M059J (cell line): ENCODE data around the gene TFDP2. TPM values are rescaled to one million over a fixed set of nuclear protein-coding genes. Genes with fewer than 3 reads are reported as not detected.
"Not testable (repeated sequence)": the region's sequence is repeated elsewhere in the genome, so short reads cannot be mapped to it uniquely, and the experiment has no call there.

ENCODE experiments used
- DNase-seq: peaks from one replicate; pipeline ENCODE4 v3.0.0-alpha.2; 2012; ENCODE audit warnings: low read depth
- total RNA-seq: library from RNA; depleted of rRNA; stranded (reverse); fragments of >200 nt; shearing (Covaris generic); gene quantifications from 2 replicates; pipeline ENCODE4 v1.2.3, GENCODE V29; 2014

The TFDP2 gene
- total RNA-seq, 1 experiment from 2014 or later = 91.1 TPM

DNA sequence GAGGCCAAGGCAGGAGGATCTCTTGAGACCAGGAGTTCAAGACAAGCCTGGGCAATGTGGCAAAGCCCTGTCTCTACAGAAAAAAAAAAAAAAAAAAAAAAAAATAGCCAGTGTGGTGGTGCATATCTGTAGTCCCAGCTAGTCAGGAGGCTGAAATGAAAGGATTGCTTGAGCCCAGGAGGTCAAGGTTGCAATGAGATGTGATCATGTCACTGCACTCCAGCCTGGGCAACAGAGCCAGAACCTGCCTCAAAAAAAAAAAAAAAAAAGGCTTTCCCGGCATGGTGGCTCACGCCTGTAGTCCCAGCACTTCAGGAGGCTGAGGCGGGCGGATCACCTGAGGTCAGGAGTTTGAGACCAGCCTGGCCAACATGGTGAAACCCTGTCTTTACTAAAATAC lies 73.7 kb downstream of the TFDP2 start:
- DNase-seq = not testable (repeated sequence)

DNA sequence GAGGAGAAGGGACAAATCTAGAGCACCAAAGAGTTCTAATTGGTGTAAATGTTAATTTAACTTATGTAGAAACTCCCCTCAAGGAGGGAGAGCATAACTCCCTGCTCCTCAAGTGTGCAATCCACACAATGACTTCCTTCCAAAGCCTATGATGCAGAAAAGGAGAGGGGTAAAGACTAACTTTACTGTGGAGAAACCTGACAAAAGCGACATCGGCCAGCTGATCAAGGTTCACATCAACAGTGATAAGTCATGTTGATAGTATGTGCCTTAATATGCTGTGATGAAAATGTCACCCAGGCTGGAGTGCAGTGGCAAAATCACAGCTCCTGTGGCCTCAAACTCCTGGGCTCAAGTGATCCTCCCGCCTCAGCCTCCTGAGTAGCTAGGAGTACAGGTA lies 76.5 kb downstream of the TFDP2 start:
- no peak for DNase-seq

DNA sequence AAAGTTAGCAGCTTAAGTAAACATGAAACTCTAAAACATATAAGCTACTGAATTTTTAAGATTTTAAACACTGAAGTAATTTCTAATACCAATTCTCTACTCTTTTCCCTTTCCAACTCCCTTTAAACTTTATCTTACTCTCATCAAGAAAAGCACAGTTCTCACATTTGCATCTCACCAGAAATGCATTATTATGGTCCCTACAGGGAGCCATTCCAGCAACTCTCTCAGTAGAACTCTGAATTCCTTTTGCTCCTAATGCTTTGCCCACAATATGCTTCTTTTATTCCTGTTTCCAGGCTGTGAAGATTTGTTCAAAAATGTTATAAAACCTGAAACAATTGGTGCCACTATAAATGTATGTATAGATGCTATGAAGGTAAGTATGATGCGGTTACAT lies 83.4 kb downstream of the TFDP2 start:
- DNase-seq = no peak

DNA sequence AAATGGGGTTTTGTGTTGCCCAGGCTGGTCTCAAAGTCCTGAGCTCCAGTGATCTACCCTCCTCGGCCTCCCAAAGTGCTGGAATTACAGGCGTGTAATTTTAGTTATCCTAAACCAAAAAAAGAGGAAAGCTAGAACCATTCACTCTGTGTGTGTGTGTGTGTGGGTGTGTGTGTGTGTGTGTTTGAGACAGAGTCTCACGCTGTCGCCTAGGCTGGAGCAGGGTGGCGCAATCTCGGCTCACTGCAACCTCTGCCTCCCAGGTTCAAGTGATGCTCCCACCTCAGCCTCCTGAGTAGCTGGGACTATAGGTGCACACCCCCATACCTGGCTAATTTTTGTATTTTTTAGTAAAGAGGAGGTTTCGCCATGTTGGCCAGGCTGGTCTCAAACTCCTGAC lies 84.0 kb downstream of the TFDP2 start:
- no peak for DNase-seq

DNA sequence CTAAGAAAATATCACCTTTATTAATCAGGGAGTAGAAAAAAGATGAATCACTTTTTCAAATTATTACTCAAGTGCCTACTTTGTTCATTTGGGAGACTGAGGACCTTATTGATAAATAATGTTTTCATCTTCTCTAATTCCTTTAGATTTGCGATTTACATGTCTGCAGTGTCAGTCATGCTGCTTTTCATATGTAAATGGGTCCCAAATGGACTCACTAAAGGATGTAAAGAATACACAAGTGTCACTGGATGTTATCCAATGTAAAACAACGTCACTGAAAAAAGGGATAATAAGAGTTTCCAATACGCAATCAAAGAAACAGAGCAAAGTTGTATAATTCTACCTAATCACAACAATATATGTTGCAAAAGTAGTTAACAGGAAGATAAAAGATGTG lies 84.9 kb downstream of the TFDP2 start:
- no peak for DNase-seq

DNA sequence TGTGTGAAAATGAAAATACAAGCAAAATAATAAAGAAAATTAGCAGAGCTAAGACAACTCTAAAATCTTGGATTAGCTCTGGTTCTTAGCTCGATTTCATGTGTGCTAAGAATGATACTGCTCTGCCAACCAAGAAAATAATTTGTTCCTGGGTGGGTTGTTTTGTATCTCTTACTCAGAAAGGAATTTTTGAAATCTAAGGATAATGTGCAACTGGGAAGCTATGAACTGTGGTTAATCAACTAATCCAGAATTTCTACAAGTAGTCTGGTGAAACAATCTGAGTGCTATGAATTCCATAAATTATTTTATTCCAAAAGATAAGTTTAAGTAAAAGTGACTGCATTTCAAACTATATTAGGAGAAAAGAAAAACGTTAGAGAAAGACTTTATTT lies 92.0 kb downstream of the TFDP2 start:
- DNase-seq = no peak

DNA sequence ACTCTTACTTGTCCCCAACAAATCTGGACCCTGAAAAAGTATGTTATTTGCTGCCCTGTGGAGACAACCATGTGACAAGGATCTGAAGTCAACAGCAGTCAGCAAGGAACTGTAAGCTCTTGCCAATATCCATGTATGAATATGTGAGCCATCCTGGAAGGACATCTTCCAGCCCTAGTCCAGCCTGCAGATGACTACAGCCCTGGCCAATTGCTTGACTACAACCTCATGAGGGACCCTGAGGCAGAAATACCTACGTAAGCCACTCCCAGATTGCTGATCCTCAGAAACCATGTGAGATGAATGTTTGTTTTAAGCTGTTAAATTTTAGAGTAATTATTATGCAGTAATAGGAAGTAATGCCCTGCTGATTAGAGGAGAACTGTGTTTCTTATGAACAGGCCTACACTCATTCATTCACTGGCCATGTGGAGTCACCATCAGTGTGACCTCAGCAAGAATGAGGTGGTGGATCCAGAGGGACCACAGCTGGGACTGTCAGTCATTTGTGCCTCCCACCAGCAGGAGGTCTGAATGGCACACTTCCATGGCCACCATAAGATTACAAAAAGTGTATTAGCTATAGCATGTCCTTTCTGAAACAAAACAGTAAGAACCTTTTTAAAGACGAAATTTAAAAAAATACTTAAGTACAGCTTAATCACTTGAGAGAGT lies 92.6 kb downstream of the TFDP2 start:
- no peak for DNase-seq

DNA sequence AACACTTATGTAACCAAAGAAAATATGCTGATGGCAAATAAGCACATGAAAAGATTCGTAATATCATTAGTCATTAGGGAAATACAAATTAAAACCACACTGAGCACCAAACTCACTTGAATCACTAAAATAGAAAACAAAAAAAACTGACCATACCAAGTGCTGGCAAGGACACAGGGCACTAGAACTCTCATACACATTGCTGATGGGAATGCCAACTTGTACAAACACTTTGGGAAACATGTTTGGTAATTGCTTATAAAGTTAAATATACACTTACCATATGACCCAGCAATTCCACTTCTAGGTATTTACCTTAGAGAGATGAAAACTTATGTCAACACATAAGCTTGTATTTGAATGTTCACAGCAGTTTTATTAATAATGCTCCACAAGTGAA lies 95.5 kb downstream of the TFDP2 start:
- no peak for DNase-seq

DNA sequence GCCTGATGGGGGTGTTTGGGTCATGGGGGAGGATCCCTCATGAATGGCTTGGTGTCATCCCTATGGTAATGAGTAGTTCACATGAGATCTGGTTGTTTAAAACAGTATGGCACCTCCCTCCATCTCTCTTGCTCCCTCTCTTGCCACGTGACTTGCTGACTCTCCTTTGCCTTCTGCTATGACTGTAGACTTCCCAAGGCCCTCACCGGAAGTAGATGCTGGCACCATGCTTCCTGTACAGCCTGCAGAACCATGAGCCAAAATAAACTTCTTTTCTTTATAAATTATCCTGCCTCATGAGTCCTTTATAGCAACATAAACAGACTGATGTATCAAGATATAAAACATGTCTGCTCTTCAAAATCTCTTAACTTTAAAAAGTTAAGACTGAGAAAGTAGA lies 96.1 kb downstream of the TFDP2 start:
- no peak for DNase-seq

DNA sequence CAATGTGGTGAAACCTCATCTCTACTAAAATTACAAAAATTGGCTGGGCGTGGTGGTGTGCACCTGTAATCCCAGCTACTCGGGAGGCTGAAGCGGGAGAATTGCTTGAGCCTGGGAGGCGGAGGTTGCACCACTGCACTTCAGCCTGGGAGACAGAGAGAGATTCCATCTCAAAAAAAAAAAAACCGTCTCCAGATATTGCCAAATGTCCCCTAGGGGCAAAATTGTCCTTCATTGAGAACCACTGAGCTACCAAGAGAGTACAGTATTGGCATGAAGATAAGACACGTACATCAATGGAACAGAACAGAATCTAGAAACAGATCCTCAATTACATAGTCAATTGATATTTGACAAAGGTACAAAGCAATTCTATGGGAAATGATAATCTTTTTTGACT lies 98.0 kb downstream of the TFDP2 start:
- DNase-seq = no peak

DNA sequence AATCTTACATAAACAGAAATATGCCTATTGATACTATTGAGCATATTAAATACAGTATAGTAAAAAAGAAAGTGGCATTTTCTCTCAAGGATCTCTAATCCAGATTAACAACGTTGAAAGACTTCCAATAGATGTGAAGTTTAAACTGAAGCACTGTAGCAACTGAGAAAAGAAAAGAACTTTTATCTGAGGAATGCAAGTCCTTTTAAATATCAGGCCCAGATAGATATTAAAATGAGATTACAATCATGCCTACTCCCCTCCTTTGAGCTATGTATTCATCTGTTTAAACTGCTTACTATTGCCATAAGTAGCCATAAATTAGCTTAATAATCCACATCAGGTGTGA lies 102.3 kb downstream of the TFDP2 start:
- no peak for DNase-seq

DNA sequence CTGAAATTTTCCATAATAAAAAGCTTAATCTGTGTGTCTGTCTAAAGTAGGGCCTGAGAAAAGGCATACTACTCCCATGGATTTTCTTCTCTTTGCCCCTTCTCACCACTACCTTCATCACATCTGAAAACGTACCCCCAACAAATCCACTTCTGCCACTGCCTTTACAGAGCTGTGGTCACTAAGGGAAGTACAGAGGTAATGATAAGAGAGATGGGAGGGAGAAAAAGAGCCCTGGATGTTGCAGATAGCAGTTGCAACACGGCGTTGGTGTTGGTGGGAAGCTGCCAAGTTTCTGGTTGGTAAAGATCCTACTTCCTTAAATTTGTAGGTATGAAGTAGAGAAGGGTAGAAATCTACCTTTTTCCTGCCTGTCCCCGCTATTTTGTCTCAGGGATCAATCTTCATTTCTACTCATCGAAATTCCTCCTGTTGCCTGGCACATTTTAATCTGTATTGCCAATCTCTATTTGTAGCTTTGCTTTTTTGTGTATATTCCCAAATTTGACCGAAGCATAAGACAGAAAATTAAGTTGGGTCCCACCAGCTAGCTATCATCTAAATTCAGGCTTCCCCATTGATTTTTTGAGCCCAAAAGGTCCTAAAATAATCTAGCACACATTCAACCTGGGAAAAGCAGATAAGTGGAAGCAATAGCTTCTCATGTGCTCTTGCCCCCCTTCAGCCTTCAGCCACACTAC lies 102.9 kb downstream of the TFDP2 start:
- DNase-seq = no peak

DNA sequence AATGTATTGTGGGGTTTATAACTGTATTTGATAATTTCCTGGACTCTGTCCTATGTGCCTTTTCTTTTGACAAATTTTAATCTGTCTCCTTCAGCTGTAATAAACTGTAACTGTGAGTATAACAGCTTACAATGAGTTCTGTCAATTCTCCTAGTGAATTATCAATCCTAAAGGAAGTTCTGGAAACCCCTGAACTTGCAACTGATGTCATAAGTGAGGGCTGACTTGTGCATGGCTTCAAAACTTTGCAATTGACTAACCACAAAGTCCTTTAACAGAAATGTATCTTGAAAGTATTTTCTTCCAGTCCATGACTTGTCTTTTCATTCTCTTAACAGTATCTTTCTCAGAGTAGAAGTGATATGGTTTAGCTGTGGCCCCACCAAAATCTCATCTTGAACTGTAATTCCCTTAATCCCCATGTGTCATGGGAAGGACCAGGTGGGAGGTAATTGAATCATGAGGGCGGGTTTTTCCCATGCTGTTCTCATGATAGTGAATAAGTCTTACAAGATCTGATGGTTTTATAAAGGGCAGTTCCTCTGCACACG lies 108.3 kb downstream of the TFDP2 start:
- DNase-seq = no peak

DNA sequence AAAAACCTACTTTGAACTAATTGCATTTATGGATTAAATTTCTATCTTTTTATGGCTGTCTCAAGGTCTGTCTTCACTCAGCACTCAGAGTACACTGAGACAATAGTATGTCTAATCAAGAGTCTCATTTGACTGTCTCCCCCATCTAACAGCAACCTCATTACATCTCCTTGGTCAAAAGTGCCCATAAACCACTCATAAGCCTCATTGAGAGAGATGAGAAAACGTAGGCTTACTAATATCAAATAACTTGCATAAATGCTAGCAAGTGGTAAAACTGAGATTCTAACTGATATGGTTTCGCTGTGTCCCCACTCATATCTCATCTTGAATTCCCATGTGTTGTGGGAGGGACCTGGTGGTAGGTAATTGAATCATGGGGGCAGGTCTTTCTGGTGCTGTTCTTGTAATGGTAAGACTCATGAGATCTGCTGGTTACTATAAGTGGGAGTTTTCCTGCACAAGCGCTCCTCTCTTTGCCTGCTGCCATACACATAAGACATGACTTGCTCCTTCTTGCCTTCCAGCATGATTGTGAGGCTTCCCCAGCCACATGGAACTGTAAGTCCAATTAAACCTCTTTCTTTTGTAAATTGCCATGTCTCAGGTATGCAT lies 113.9 kb downstream of the TFDP2 start:
- DNase-seq = no peak

DNA sequence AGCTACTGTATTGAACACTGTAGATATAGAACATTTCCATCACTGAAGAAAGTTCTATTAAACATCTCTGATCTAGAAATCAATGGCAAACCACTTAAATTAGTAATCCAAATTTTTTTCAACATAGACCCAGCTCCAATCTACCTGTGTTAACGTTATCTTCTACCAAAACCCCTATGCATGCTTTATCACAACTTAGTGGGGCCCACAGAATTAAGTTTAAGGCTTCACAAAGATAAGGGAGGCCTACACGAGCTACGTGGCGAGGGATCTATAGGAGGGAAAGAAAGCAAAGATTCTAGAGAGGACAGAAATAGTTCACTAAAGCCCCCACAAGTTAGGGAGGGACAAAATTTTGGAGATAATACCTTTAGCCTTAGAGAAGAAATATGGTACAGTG lies 116.1 kb downstream of the TFDP2 start:
- no peak for DNase-seq

DNA sequence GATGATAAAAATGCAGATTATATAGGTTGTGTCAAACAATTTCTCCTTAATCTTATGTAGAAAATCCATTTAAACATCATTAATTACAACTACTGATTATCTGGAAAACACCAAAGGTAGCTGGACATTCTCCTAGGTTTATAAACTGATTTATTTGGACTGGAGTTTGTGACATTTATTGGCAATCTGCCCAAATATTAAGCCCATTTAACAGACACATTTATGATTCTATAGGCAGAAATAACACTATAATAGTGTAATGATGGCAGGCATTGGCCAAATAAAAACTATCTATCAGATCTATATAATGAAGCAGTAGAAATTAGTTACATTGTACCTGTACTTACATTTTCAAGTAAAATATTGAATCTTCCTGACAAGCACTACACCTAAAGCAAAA lies 117.8 kb downstream of the TFDP2 start:
- DNase-seq = no peak

DNA sequence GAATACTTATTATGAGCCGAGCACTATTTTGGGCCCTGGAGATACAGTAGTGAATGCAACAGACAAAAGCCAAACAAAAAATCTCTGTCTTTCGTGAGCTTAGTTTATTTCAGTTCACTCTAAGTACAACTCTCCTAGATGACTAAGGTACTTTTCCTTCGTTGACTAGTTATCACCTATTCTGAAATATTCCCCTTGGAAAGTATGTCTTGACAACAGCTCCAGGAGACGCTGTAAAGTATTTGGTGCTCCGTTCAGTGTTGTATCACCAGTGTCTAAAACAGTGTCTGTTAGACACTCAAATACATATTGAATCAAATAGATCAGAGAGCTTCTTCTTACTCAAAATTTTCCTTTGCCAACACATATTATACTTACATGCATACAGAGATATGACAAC lies 119.6 kb downstream of the TFDP2 start:
- DNase-seq = no peak

DNA sequence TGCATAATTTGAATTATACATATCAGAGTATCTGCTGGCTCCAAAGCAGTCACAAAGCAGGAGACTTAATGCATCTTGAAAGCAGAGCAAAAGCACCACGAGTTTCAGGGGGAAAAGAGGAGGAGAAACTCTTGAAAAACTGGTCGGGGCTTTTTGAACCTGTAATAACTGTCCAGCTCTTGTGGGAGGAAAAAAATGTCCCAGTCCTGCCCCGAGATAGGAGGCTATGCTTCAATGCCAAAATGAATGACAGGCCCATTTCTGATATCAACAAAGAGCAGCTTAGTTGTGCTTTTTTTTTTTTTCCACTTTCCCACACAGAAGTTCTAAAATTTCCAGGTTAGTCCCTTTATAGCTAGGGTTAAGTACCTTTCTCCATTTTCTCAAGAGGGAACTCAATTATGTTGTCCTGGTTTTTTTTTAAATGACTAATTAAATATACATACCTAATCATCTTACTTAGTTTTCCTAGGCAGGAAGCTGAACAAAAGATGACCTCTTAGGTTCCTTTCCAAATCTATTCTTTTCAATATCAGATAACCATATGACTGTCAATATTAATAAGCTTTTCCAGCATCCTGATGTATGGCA lies 120.2 kb downstream of the TFDP2 start:
- no peak for DNase-seq

DNA sequence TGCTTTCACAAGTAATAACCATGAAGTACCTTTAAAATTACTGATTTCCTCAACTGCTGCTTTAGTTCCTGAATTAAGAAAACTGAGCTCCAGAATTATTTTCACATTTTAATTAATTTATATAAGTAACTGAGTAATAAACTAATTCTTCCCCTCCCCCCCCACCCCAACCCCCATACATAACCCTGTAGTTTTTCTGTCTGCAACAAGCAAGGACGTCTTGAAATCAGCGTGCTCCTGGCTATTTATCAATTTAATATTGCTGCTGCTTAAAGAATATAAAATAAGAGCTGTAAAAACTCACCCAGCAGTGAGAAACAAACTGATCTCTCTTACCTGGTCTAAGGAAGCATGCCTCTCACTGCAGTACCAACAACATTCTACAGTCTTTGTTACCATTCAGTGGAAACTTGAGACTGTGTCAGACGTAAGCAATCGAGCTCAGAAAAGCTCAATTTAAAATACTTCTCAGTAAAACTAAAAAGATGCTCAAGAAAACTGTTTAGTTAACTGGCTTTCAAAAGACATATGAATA lies 121.0 kb downstream of the TFDP2 start:
- DNase-seq = peak; percentile 87

DNA sequence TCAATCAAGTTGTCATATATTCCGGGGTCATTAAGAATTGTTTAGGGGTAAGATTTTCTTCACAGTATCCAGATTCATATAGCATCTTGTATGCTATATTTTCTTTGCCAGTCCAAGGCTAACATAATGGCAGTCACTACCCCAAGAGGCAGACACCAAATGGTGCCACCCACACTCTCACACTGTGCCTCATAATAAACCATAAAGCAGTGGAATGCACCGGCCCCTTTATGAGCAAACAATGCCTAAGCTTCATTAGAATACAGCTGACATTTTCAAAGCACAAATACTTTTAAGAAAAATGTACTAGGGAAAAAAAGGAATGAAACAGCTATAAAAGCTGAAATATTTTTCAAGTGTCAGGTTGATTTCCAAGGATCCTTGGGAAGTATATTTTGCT lies 121.6 kb downstream of the TFDP2 start:
- peak; percentile 76 for DNase-seq

DNA sequence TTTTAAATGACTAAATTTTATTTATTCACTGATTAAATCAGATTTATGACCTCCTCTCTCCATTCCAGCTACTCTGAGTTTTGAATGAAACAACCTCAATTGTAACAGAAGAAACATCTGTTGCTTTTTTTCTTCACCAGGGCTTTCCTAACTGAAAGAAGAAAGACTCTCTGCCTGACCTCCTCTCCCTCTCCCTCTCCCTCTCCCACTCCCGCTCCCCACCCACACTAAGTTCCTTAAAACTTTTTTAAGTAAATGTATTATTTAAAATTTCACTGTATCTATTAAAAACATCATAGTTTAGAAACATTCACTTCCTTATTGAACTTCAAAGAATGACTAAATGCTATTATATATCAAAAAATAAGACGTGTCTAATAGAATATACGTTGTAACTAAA lies 122.0 kb downstream of the TFDP2 start:
- DNase-seq = no peak

DNA sequence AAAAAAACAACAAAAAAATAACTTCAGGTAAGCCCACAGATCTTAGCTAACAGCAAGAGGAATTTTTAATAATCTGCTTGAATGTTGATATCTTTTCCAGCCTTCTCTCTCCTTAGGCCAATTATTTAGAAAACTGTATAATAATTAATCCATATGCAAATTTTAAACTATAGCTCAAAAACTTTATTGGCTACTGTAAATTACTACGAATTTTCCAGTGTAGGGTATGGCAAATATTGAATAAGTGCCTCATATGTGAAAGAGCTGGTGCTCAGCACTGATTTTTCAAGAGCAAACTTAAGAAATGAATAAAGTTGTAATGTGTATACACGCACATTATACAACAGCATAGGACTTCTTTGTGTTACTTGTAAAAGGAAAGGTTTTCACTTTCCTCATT lies 123.0 kb downstream of the TFDP2 start:
- no peak for DNase-seq

DNA sequence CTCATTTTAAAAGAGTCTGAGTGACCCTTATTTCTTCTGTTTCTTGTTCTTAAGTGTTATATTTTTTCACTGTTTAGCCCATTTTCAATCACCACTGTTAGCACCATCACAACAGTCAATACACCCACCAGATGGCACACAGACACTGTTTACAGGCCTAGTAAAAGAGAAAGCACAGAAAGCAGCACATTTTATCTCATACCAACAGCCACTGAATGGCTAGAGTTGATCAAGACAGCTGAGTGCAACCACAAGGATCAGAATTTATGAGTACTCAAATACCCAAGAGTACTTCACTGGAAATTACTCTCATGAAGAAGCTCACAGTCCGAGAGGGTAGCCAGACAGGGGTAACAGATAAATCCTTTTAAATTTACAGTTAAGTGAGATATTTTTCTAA lies 127.0 kb downstream of the TFDP2 start:
- peak; percentile 51 for DNase-seq
